Pancreas (tissue), 10 donors: ENCODE results near the gene LILRB1. TPM values are rescaled to one million over a fixed set of nuclear protein-coding genes. Genes with fewer than 3 reads are reported as not detected.
A peak's percentile ranks its signal among the peaks of the same experiment; 100 is the strongest.
"Not testable (repeated sequence)": the region's sequence is repeated elsewhere in the genome, so short reads cannot be mapped to it uniquely, and the experiment has no call there.

Experiments used
- ATAC-seq, 4 donors: fragments of 200-7000 bp; cut with Tn5 transposase; one replicate each; pipeline versions ENCODE4 v1.8.0 to v1.9.1; 2020; ENCODE audit warnings: mild to moderate bottlenecking in 4 of 4, moderate library complexity in 4 of 4
- DNase-seq, 6 donors: peaks; one replicate each; pipeline ENCODE4 v3.0.0-alpha.2; 2020
- FAIRE-seq: peaks from 2 replicates; lab custom pipeline; 2012; peaks lifted over from hg19 to GRCh38; lab: Jason Lieb, UNC
- H3K27ac ChIP-seq, 4 donors: fragments of 200-600 bp; sonication (generic); 1 replicate in 3 of 4; 2 replicates in 1 of 4; pipeline versions ENCODE4 v1.5.0 to v1.8.0; 2020
- H3K27me3 ChIP-seq, 4 donors: fragments of 200-600 bp; one replicate each; pipeline ENCODE4 v1.8.0; 2021
- H3K36me3 ChIP-seq, 3 donors: fragments of 200-600 bp; sonication (generic) in 1 of 3; one replicate each; pipeline versions ENCODE4 v1.5.0 to v1.8.0; 2020 to 2021
- H3K4me1 ChIP-seq, 3 donors: fragments of 200-600 bp; one replicate each; pipeline ENCODE4 v1.8.0; 2021
- H3K4me3 ChIP-seq, 4 donors: fragments of 200-600 bp; sonication (generic) in 2 of 4; one replicate each; pipeline versions ENCODE4 v1.5.0 to v1.8.0; 2020 to 2021
- H3K9me3 ChIP-seq, 4 donors: fragments of 200-600 bp; one replicate each; pipeline ENCODE4 v1.8.0; 2021
- WGBS, 2 donors: extraction: QIAGEN DNeasy Blood & Tissue Kit; methylation state at CpG; one replicate each; pipeline ENCODE4 v1.1.7; 2013; 5-methylcytosine and 5-hydroxymethylcytosine counted together
- intact Hi-C, 3 donors: fragments of 100-400 bp; cut with DNase I; formaldehyde crosslinking; loops; one replicate each; pipeline versions ENCODE4 v1.11.1 to v1.14.2; 2022
- polyA plus RNA-seq, 2 donors: library from polyadenylated mRNA; stranded (reverse); fragments of 200-250 nt; gene quantifications; one replicate each; pipeline ENCODE4 v1.2.3, GENCODE V29; 2013
- total RNA-seq, 6 donors: library from RNA; stranded (reverse); fragmentation: NEBNext Ultra II Directional in 4 of 6; extraction: Animal tissue kit (Norgen Biotek cat#: 25700) in 4 of 6; gene quantifications; one replicate each; pipeline versions ENCODE4 v1.2.1 to v1.2.4, GENCODE V29; 2021 to 2023
- TF ChIP-seq, protein P1 (sequence below), 4 donors: fragments of 200-600 bp; sonication (generic) in 3 of 4; IDR thresholded peaks; one replicate each; pipeline versions ENCODE4 v1.5.0 to v1.8.0; 2021; ENCODE audit warnings: antibody characterized with exemption in 4 of 4
- donor health status: healthy with polysubstance abuse.
- donor health status: DM: no; HTN: no; CAD: no; lungs with moderate emphysema.
- donor health status: DM: no; HTN: no; CAD: no.
- donor health status: control.
- donor health status: control.
- donor health status: Bipolar disorder and iron deficiency.
- donor health status: DM: yes; HTN: yes; CAD: no.
- donor health status: DM: no; HTN: no; CAD: no.
- donor health status: DM: no; HTN: no; CAD: no.
- donor health status: DM: yes; HTN: yes; CAD: no.

LILRB1 gene
- total and polyA plus RNA-seq, 8 donors, result 0.51 to 8.8 (median 0.89) TPM

DNA sequence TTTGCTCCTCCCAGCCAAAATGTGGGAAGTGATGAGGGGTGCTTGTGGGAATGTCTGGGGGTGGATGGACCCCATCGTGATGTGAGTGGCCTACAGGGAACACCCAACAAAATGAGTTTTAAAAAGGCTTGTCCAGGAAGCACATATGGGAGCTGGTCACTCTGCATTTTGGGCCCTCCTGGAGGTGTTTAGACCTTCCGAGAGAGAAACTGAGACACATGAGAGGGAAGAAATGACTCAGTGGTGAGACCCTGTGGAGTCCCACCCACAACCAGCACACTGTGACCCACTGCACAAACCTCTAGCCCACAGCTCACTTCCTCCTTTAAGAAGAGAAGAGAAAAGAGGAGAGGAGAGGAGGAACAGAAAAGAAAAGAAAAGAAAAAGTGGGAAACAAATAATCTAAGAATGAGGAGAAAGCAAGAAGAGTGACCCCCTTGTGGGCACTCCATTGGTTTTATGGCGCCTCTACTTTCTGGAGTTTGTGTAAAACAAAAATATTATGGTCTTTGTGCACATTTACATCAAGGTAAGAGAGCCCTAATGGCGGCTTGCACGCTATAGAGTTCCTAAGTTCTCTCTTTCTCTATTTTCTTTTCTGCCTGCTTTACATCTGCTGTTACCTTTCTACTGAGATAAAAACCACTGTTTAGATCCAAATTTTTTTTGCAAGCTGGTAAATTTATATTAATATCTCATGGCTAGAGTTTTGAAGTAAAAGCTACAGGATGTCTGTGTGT is 13.3 kb upstream of the LILRB1 start:
- TF ChIP-seq, protein P1, sequence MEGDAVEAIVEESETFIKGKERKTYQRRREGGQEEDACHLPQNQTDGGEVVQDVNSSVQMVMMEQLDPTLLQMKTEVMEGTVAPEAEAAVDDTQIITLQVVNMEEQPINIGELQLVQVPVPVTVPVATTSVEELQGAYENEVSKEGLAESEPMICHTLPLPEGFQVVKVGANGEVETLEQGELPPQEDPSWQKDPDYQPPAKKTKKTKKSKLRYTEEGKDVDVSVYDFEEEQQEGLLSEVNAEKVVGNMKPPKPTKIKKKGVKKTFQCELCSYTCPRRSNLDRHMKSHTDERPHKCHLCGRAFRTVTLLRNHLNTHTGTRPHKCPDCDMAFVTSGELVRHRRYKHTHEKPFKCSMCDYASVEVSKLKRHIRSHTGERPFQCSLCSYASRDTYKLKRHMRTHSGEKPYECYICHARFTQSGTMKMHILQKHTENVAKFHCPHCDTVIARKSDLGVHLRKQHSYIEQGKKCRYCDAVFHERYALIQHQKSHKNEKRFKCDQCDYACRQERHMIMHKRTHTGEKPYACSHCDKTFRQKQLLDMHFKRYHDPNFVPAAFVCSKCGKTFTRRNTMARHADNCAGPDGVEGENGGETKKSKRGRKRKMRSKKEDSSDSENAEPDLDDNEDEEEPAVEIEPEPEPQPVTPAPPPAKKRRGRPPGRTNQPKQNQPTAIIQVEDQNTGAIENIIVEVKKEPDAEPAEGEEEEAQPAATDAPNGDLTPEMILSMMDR (IDR thresholded peaks at IDR 0.05), result no peak
- WGBS, 2 donors, result 36 to 55% methylated on average over 5 of the region's 5 CpGs
- ATAC-seq (peak in 1 of 4 donors; percentile 42), FAIRE-seq (no peak), DNase-seq (no peak)
- H3K27me3 ChIP-seq, result peaks cover 0 to 7% (median 0%) of the 10 kb centered on the region in 4 donors
- intact Hi-C loops, result no loop called here
- H3K4me3 ChIP-seq, result no peak overlapping the region
- no peak overlapping the region for H3K27ac ChIP-seq
- no peaks in the 10 kb centered on the region for H3K4me1 ChIP-seq
- H3K9me3 ChIP-seq, result no peaks in the 10 kb centered on the region
- no peaks in the 10 kb centered on the region for H3K36me3 ChIP-seq

DNA sequence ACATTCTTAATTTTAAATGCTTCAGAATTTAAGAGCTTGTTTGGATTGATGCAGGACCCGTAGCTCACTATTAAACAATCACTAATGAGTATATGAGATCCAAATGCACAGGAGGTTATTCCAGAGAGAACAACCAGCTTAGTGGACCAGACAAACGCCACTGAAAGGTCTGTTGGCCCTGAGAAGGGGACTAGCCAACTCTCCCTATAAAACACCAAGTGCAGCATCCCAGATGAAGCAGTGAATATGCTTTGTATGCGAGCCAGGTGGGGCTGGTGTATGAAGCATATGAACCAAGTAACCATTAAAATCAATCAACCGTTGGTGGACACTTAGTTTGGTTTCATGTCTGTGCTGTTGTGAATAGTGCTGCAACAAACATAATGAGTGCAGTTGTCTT is 9.8 kb upstream of the LILRB1 start:
- no peaks in the 10 kb centered on the region for H3K36me3 ChIP-seq
- no peak for ATAC-seq
- no peak overlapping the region for H3K27ac ChIP-seq
- peaks cover 0 to 7% (median 0%) of the 10 kb centered on the region in 4 donors for H3K27me3 ChIP-seq
- TF ChIP-seq, protein P1 (IDR thresholded peaks at IDR 0.05), result no peak
- WGBS, 2 donors, result 45 to 48% methylated on average over 4 of the region's 4 CpGs
- FAIRE-seq, result no peak
- H3K4me3 ChIP-seq, result no peak overlapping the region
- intact Hi-C loops, result no loop called here
- no peak for DNase-seq
- H3K4me1 ChIP-seq, result no peaks in the 10 kb centered on the region
- H3K9me3 ChIP-seq, result no peaks in the 10 kb centered on the region

DNA sequence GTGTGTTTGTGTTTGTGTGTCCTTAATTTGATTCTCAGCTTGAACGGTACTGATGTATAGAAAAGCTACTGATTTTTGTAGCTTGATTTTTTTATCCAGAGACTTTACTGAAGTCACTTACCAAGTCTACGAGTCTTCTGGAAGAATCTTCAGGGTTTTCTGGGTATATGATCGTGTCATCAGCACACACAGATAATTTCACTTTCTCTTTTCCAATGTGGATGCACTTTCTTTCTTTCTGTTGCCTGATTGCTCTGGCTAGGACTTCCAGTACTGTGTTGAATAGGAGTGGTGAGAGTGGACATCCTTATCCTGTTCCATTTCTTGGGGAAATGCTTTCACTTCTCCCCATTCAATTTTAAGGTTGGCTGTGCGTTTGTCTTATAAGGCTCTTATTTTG is 7.9 kb upstream of the LILRB1 start:
- H3K27ac ChIP-seq, result no peak overlapping the region
- intact Hi-C loops, result no loop called here
- DNase-seq (no peak), ATAC-seq (no peak), FAIRE-seq (no peak)
- peaks cover 0 to 7% (median 0%) of the 10 kb centered on the region in 4 donors for H3K27me3 ChIP-seq
- 36 to 49% methylated on average over 4 of the region's 4 CpGs for WGBS, 2 donors
- H3K9me3 ChIP-seq, result no peaks in the 10 kb centered on the region
- TF ChIP-seq, protein P1 (IDR thresholded peaks at IDR 0.05), result no peak
- H3K4me1 ChIP-seq, result no peaks in the 10 kb centered on the region
- no peak overlapping the region for H3K4me3 ChIP-seq
- no peaks in the 10 kb centered on the region for H3K36me3 ChIP-seq

DNA sequence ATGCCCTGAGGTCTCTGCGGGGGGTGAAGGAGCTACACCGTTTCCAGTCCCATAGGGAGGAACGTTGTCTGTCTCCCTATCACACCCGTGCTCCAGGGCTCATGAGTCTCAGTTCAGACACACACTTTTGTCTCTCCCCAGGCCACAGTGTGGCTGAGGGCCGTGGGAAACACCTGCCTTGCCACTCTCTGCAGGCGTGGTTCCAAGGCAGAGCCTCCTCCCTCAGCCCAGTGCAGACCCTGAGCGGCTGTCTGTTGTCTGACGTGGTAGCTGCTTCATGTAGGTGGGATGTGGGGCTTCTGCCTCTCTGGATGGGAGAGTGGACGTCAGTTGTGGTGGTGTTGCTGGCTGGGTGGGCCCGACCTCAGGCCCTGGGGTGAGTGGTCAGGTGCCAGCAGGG is 6.0 kb upstream of the LILRB1 start:
- H3K36me3 ChIP-seq, H3K27me3 ChIP-seq, ATAC-seq, H3K27ac ChIP-seq, H3K9me3 ChIP-seq, DNase-seq, H3K4me3 ChIP-seq, intact Hi-C loops, H3K4me1 ChIP-seq, FAIRE-seq: not testable (repeated sequence)
- 51 to 58% methylated on average over 8 to 10 of the region's 10 CpGs for WGBS, 2 donors

DNA sequence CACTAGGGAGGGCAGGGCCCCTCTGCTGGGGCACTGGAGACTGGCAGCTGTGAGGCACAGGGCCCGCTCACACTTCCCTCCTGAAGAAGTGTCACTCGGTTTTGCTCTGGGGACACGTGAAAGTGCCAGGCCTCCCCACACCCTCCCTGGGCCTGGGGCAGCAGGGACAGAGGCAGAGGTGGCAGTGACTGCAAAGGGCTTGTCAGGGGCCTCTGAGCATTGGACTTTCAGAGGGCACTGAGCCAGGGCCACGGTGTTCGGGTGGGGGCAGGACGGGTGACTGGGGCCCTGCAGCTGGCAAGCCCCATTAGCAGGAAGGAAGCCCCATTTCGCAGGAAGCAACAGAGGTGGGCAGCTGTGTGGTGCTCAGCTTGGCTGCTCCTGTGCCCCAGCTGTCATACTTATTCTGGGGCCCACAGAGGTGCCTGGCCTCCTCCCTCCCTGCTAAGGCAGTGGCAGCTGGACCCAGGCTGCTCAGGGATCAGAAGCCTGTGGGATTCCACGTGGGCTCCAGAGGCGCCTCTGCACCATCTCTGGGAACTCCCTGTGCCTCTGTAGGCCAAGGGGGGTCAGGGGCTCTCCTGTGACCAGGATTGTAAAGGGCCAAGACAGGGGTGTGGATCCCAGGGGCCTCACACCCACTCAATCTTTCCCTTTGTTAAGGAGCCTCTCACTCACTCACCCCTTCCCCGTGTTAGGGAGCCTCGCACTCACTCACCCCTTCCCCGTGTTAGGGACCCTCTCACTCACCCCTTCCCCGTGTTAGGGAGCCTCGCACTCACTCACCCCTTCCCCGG is 5.2 kb upstream of the LILRB1 start:
- FAIRE-seq, H3K36me3 ChIP-seq, H3K27ac ChIP-seq, H3K27me3 ChIP-seq, ATAC-seq, DNase-seq, intact Hi-C loops, H3K4me1 ChIP-seq, H3K9me3 ChIP-seq, H3K4me3 ChIP-seq: not testable (repeated sequence)
- WGBS, 2 donors, result 47 to 55% methylated on average over 8 to 10 of the region's 15 CpGs
